Peyer's patch (tissue), 4 donors: ENCODE measurements around the gene TLK2. TPM values are rescaled to one million over a fixed set of nuclear protein-coding genes. Genes with fewer than 3 reads are reported as not detected.
"Not testable (repeated sequence)": the region's sequence is repeated elsewhere in the genome, so short reads cannot be mapped to it uniquely, and the experiment has no call there.

Experiments
- DNase-seq, 3 donors: peaks; one replicate each; pipeline ENCODE4 v3.0.0-alpha.2; 2017 to 2019
- H3K27ac ChIP-seq, 4 donors: fragments of 200-600 bp; sonication (generic); one replicate each; pipeline ENCODE4 v1.5.1; 2016 to 2019
- H3K27me3 ChIP-seq, 2 donors: fragments of 200-600 bp; sonication (generic); one replicate each; pipeline ENCODE4 v1.5.1; 2019
- H3K36me3 ChIP-seq, 3 donors: fragments of 200-600 bp; sonication (generic); one replicate each; pipeline ENCODE4 v1.5.1; 2016 to 2019
- H3K4me1 ChIP-seq, 4 donors: fragments of 200-600 bp; sonication (generic); one replicate each; pipeline ENCODE4 v1.5.1; 2016 to 2019
- H3K4me3 ChIP-seq, 4 donors: fragments of 200-600 bp; sonication (generic); 1 replicate in 3 of 4; 2 replicates in 1 of 4; pipeline ENCODE4 v1.5.1; 2016 to 2019; ENCODE audit warnings: mild to moderate bottlenecking in 1 of 4
- H3K9me3 ChIP-seq, 4 donors: fragments of 200-600 bp; sonication (generic); one replicate each; pipeline ENCODE4 v1.5.1; 2016 to 2019; ENCODE audit warnings: mild to moderate bottlenecking in 1 of 4
- POLR2A ChIP-seq, 2 donors: fragments of 450-650 bp; IDR thresholded peaks; one replicate each; pipeline ENCODE4 v1.5.1; 2017; ENCODE audit warnings: antibody characterized with exemption in 2 of 2, mild to moderate bottlenecking in 2 of 2, moderate library complexity in 2 of 2
- total RNA-seq, 4 donors: library from RNA; depleted of rRNA; stranded (reverse); fragments of >200 nt; gene quantifications; one replicate each; pipeline ENCODE4 v1.1.0, GENCODE V29; 2016
- TF ChIP-seq, protein P1 (sequence below), 6 experiments: fragments of 450-650 bp in 4 of 6; fragments of 200-600 bp in 2 of 6; sonication (generic) in 1 of 6; IDR thresholded peaks; one replicate each; pipeline ENCODE4 v1.5.1; 2017 to 2019; ENCODE audit warnings: antibody characterized with exemption in 6 of 6, mild to moderate bottlenecking in 3 of 6, moderate library complexity in 1 of 6

The TLK2 gene
- 10 to 100 TPM; 33.8 to 65.2 (median 49.3) TPM for total RNA-seq

DNA sequence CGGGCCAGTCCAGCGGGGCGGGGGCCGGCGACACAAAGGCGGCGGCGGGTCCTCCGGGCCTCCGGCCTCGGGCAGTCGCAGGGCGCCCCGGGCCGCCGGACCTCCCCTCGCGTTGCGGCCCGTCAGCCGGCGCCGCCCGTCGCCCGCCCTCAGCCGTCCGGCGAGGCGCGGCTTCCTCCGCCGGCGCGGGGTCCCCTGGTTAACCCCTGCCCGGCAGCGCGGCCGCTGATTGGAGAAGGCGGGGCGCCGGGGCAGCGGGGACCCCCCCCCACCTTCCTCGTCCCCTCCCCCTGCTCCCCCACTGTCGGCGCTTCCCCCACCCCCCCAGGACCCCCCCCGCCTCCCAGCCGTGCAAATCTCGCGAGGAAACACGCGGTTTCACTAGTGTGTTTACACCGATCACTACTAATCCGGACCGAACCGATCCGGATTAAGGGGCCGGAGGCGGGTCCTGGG is at the start of gene TLK2:
Gene TLK2, plus strand, starts transcription at position 402 of the 456 bp plus-strand sequence. CDS start 2,301 bp downstream, outside the sequence.
- peak within 1 kb of the TSS; percentile 93 to 98 (median 97) for H3K27ac ChIP-seq
- H3K27me3 ChIP-seq, result no peaks in the 10 kb centered on the region
- no peaks in the 10 kb centered on the region for H3K9me3 ChIP-seq
- H3K4me1 ChIP-seq, result peaks cover 0 to 39% (median 3%) of the 10 kb centered on the region in 4 donors
- TF ChIP-seq POLR2A (IDR thresholded peaks at IDR 0.05), result peak in 1 of 2 donors; percentile 58
- TF ChIP-seq, protein P1, sequence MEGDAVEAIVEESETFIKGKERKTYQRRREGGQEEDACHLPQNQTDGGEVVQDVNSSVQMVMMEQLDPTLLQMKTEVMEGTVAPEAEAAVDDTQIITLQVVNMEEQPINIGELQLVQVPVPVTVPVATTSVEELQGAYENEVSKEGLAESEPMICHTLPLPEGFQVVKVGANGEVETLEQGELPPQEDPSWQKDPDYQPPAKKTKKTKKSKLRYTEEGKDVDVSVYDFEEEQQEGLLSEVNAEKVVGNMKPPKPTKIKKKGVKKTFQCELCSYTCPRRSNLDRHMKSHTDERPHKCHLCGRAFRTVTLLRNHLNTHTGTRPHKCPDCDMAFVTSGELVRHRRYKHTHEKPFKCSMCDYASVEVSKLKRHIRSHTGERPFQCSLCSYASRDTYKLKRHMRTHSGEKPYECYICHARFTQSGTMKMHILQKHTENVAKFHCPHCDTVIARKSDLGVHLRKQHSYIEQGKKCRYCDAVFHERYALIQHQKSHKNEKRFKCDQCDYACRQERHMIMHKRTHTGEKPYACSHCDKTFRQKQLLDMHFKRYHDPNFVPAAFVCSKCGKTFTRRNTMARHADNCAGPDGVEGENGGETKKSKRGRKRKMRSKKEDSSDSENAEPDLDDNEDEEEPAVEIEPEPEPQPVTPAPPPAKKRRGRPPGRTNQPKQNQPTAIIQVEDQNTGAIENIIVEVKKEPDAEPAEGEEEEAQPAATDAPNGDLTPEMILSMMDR (IDR thresholded peaks at IDR 0.05), result no peak
- H3K4me3 ChIP-seq, result peak within 1 kb of the TSS; percentile 82 to 99 (median 92)
- DNase-seq, result peak; percentile 81 to 91 (median 81)
- peaks cover 0 to 4% (median 0%) of the 10 kb centered on the region in 3 donors for H3K36me3 ChIP-seq

DNA sequence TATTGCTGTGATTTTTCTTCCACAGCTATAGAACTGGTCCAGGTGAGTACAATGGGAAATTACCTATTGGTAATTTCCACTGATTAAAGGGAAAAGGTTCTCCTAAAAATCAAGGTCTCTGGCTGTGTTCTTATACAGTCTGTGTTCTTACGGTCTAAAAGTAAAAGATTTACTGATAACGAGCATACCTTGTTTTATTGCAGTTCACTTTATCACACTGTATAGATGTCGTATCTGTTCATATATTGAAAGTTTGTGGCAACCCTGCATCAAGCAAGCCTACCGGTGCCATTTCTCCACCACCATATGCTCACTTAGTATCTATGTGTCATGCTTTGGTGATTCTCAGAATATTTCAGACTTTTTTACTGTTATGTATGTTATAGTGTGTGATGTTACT is 43.4 kb upstream of the TLK2 start:
- H3K4me1 ChIP-seq, H3K4me3 ChIP-seq, H3K27ac ChIP-seq, H3K27me3 ChIP-seq, H3K9me3 ChIP-seq, DNase-seq: not testable (repeated sequence)
- peaks cover 0 to 25% (median 0%) of the 10 kb centered on the region in 3 donors for H3K36me3 ChIP-seq

DNA sequence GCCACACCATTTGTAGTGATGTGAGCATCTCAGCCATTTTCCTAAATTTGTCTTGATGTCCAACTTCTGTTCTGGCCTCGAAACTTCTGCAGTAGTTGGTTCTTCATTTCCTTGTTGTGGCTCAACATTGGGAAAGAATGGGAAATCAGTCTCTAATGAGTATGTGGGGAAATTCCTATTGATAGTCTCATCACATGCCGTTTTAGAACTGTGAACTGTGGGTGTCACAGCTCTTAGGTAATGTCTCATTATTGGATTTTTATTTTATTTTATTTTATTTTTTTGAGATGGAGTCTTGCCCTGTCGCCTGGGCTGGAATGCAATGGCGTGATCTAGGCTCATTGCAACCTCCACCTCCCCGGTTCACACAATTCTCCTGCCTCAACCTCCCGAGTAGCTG is 37.4 kb upstream of the TLK2 start:
- not testable (repeated sequence) for H3K27me3 ChIP-seq, H3K9me3 ChIP-seq, H3K4me3 ChIP-seq, H3K27ac ChIP-seq, DNase-seq, H3K4me1 ChIP-seq
- peaks cover 0 to 55% (median 0%) of the 10 kb centered on the region in 3 donors for H3K36me3 ChIP-seq

DNA sequence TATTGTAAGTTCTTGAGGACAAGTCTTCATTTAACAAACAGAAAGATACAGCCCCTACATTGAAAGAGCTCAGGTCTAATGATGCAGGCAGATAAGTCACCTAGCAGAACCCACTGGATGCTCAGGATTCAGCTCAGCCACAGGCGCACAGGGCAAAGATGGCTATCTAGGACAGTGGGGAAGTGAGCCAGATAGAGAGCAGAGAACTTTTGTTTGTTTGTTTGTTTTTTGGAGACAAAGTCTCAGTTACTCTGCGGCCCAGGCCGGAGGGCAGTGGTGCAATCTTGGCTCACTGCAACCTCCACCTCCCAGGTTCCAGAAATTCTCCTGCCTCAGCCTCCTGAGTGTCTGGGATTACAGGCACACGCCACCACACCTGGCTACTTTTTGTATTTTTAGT is 34.6 kb upstream of the TLK2 start:
- no peak overlapping the region for H3K27ac ChIP-seq
- H3K9me3 ChIP-seq, result no peaks in the 10 kb centered on the region
- peaks cover 0 to 76% (median 0%) of the 10 kb centered on the region in 3 donors for H3K36me3 ChIP-seq
- no peak overlapping the region for H3K4me3 ChIP-seq
- no peaks in the 10 kb centered on the region for H3K4me1 ChIP-seq
- no peak for TF ChIP-seq POLR2A (IDR thresholded peaks at IDR 0.05)
- TF ChIP-seq, protein P1 (IDR thresholded peaks at IDR 0.05), result no peak
- DNase-seq, result no peak
- no peaks in the 10 kb centered on the region for H3K27me3 ChIP-seq

DNA sequence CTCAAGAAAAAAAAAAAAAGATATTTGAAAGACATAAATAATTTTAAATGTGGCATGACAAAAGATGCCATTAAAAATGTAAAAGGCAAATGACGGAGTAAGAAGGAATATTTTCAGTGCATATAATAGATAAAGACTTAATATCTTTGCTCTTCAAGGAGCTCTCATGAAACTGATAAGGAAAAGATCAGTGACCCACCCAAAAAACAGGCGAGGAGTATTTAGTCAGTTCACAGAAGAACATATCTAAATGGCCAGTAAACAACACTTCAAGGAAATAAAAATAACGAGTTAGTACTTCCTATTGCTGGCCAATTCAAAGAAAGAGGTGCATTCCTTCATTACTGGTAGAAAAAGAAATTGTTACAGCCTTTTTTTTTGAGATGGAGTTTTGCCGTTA is 32.8 kb upstream of the TLK2 start:
- not testable (repeated sequence) for DNase-seq, H3K27me3 ChIP-seq, H3K9me3 ChIP-seq, H3K4me3 ChIP-seq, H3K4me1 ChIP-seq, H3K27ac ChIP-seq
- peaks cover 0 to 76% (median 0%) of the 10 kb centered on the region in 3 donors for H3K36me3 ChIP-seq

DNA sequence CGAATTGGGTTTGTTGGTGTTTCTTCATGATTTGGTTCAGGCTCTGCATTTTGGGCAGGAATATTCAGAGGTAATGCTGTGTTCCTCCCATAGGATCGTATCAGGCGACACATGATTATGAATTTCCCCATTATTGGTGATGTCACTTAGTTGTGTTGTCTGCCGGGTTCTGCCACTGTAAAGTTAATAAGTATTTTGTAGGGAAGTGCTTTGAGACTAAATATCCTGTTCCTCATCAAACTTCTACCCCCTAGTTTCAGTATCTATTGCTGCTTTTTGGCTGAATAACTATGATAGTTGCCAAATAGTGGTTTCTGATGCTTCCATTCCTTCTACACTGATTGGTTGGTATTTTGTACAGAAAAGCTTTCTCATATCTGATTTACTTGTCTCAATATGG is 26.4 kb upstream of the TLK2 start:
- H3K4me3 ChIP-seq, H3K27me3 ChIP-seq, DNase-seq, H3K4me1 ChIP-seq, H3K9me3 ChIP-seq: not testable (repeated sequence)
- Histone ChIP-seq H3K36me3 (peaks cover 0 to 22% (median 0%) of the 10 kb centered on the region in 3 donors), H3K27ac (peak overlapping the region in 1 of 4 donors; percentile 68)

DNA sequence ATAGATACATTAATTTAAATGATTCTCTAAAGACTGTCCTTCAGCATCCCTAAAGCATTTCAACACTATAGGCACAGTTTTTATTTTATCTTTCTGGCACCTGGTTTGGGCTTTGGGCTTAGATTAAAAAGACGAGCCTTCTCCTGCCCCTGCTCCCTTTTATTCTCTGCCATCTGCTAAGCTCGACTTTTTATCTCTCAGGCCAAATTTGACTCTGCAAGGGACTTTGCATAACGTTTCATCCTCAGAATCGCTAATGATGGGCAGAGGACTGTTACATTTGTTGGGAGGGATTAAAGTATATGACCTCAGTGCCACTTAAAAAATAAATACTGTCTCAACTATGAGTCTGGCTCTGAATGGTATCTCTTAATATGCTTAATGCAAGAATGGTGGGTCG is 25.6 kb upstream of the TLK2 start:
- not testable (repeated sequence) for H3K4me1 ChIP-seq, H3K9me3 ChIP-seq, H3K4me3 ChIP-seq, H3K27me3 ChIP-seq, DNase-seq
- Histone ChIP-seq H3K36me3 (peaks cover 0 to 14% (median 0%) of the 10 kb centered on the region in 3 donors), H3K27ac (peak overlapping the region in 1 of 4 donors; percentile 68)

DNA sequence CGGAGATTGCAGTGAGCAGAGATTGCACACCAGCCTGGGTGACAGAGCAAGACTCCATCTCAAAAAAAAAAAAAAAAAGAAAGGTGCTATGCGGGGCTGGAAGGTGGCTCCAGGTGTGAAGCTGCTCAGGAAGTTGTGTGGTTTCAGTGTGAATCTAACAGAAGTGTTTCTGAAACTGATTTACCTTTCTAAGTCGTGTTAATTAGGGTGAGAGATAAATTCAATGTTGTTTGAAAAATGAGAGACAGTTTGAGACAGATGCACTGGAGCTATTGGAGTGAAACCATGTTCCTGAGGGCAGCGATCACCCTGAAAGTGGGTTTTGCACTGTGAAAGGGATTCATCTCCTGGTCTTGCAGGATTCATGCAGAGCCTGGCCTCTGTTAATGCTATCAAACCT is 25.0 kb upstream of the TLK2 start:
- DNase-seq, result peak in 1 of 3 donors; percentile 30
- H3K9me3 ChIP-seq, H3K36me3 ChIP-seq, H3K4me1 ChIP-seq, H3K4me3 ChIP-seq, H3K27me3 ChIP-seq: not testable (repeated sequence)
- H3K27ac ChIP-seq, result peak overlapping the region in 1 of 4 donors; percentile 68

DNA sequence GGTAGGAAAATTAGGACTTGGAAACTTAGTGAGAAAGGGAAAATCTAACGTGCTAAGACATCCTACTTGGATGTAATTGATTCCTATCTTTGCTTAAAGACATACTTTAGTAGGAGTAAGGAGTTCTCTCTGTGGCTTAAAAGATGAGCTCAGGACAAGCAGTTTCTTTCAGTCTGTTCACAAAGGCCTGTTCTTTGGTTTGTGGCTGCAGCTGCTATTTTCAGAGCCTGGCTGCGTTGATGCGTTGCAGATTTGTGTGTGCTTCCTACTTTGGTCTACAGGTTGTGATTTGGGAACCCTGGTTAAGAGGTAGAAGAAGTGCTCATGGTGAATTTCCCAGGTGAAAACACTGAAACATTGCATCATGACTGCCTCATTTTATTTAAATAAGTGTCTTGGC is 24.5 kb upstream of the TLK2 start:
- not testable (repeated sequence) for H3K36me3 ChIP-seq, H3K4me3 ChIP-seq, H3K27me3 ChIP-seq, H3K9me3 ChIP-seq, H3K4me1 ChIP-seq
- DNase-seq, result peak in 2 of 3 donors; percentile 56 to 67
- H3K27ac ChIP-seq, result peak overlapping the region in 1 of 4 donors; percentile 68
